HG03280 (cell line): Measurements from ENCODE around the gene RHOA.

Experiments used
- ATAC-seq: cut with Tn5 transposase; IDR thresholded peaks from one replicate; pipeline ENCODE4 v1.9.1; 2021; ENCODE audit warnings: mild to moderate bottlenecking, moderate library complexity; ENCODE audit not compliant: unreplicated experiment

Gene RHOA

GRCh38 chr3:49411968-49412631 is at the start of gene RHOA, which contains the start of gene TCTA:
Gene RHOA (minus strand): TSS chr3:49411976. CDS start chr3:49375589, 36,387 bp downstream.
Gene TCTA (plus strand): TSS chr3:49412423. CDS start chr3:49412427, 4 bp downstream.
- peak; percentile 86 for ATAC-seq

- no peak for ATAC-seq
Measured at GRCh38 chr3:49460956-49461355, 49.2 kb upstream of the RHOA start.

GRCh38 chr3:49460188-49460890 is 48.6 kb upstream of the RHOA start:
- ATAC-seq: no peak

- no peak for ATAC-seq
Measured at GRCh38 chr3:49456466-49456865, 44.7 kb upstream of the RHOA start.

GRCh38 chr3:49454898-49455681 is 43.3 kb upstream of the RHOA start:
- no peak for ATAC-seq

- no peak for ATAC-seq
Measured at GRCh38 chr3:49454458-49454857, 42.7 kb upstream of the RHOA start.

GRCh38 chr3:49453621-49454020 is 41.8 kb upstream of the RHOA start:
- no peak for ATAC-seq

GRCh38 chr3:49445391-49445790 is 33.6 kb upstream of the RHOA start:
- ATAC-seq: no peak

GRCh38 chr3:49434731-49435130 is 23.0 kb upstream of the RHOA start:
- ATAC-seq: no peak

- no peak for ATAC-seq
Measured at GRCh38 chr3:49428752-49429080, 16.9 kb upstream of the RHOA start.

GRCh38 chr3:49427586-49427985 is 15.8 kb upstream of the RHOA start:
- ATAC-seq: no peak

- no peak for ATAC-seq
Measured at GRCh38 chr3:49424816-49425215, 13.0 kb upstream of the RHOA start.

- ATAC-seq: no peak
Measured at GRCh38 chr3:49422379-49423248, 10.8 kb upstream of the RHOA start, which contains the start of gene AMT. Gene AMT (minus strand): TSS chr3:49422473. CDS start chr3:49422450, 23 bp downstream.

GRCh38 chr3:49421890-49422378 is 10.2 kb upstream of the RHOA start:
- no peak for ATAC-seq

GRCh38 chr3:49417516-49418120 is 5.8 kb upstream of the RHOA start:
- ATAC-seq: no peak

GRCh38 chr3:49416867-49417266 is 5.1 kb upstream of the RHOA start:
- no peak for ATAC-seq

GRCh38 chr3:49415931-49416601 is 4.3 kb upstream of the RHOA start:
- ATAC-seq: no peak

- ATAC-seq: no peak
Measured at GRCh38 chr3:49414753-49415152, 3.0 kb upstream of the RHOA start.

GRCh38 chr3:49413338-49413734 is 1.6 kb upstream of the RHOA start:
- no peak for ATAC-seq
